ENCODE data around the gene GPRIN3.
"Not testable (repeated sequence)": the region's sequence is repeated elsewhere in the genome, so short reads cannot be mapped to it uniquely, and the experiment has no call there.

GPRIN3 gene

GRCh38 chr4:89204624-89205023, 103.0 kb downstream of the GPRIN3 start:
- no peak for DNase-seq

- DNase-seq = no peak
Observed at GRCh38 chr4:89203902-89204301, 103.7 kb downstream of the GPRIN3 start.

DNA sequence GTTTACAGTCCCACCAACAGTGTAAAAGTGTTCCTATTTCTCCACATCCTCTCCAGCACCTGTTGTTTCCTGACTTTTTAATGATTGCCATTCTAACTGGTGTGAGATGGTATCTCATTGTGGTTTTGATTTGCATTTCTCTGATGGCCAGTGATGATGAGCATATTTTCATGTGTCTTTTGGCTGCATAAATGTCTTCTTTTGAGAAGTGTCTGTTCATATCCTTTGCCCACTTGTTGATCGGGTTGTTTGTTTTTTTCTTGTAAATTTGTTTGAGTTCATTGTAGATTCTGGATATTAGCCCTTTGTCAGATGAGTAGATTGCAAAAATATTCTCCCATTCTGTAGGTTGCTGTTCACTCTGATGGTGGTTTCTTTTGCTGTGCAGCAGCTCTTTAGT, 108.2 kb downstream of the GPRIN3 start:
- DNase-seq = not testable (repeated sequence)

DNA sequence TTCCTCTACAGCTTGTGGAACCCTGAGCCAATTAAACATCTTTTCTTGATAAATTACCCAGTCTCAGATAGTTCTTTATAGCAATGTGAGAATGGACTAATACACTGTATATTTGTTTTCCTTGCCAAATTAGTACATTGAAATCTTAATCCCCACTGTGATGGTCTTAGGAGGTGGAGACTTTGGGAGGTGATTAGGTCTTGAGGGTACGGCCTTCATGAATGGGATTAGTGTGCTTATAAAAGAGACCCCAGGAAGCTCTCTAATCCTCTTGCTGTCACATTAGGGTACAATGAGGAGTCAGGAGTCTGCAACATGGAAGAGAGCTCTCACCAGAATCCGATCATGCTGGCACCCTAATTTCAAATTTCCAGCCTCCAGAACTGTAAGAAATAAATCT, 109.7 kb downstream of the GPRIN3 start:
- DNase-seq = no peak

DNA sequence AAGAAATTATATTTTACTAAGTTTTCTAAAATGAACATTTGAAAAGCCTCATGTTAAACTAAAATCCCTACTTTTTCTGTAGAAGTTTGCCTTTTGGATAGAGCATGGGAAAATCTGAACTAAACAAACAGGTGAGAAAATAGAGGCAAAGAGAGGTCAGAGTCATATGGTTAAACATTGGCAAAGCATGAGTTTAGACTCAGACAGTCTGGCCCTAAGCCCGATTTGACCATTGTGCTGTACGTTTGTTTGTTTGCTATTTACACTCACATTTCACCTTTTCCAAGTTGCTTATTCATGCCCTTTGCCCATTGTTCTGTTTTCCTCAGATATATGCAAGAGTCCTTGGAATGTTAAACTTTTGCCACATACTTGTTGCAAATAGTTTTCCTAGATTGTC, 110.9 kb downstream of the GPRIN3 start:
- no peak for DNase-seq

DNA sequence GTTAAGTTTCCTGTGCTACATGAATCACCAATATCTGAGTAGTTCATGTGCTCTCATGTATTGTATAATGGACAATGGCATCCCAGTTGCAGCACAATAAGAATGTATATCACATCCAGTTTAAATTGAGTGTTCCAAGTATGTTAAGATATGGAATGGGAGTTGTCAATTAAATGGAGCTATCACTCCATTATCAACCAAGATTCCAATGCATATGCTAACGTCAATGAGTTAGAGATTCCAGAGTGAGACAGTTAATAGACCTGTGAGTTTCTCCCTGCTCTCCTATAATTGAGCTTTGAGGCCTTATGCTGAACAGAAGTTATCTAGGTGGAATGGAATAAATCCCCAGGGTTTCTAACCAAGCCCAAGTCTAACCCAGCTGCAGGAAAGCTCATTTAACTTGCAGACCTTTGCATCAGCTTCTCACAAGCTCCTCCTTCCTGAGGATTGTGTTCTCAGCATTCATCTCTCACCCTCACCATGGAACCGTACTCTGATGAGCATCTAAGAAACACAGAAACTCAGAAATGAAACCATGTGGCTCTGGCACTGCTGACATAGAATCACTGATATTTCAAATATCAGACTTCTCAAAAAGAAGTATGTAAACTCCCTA, 111.4 kb downstream of the GPRIN3 start:
- no peak for DNase-seq

DNA sequence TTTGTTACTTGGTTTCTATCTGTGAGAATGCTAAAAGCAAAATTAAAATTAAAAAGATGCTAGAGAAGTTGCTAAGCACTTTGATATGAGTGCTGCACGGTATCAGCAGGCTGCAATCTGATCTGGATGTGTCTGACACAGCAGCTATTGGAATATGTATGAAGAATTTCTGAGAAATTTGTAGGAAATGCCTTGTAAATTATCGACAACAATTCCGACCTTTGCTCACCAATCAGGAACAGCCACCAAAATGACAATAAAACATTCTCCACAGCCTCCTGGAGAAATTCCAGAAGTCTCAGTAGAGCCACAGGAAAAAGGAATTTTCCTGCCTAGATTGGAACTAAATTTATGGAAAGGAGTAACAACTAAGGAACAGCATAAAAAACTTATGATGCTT, 113.8 kb downstream of the GPRIN3 start:
- DNase-seq = no peak
